ENCODE data around the gene CCNG1.

DNA sequence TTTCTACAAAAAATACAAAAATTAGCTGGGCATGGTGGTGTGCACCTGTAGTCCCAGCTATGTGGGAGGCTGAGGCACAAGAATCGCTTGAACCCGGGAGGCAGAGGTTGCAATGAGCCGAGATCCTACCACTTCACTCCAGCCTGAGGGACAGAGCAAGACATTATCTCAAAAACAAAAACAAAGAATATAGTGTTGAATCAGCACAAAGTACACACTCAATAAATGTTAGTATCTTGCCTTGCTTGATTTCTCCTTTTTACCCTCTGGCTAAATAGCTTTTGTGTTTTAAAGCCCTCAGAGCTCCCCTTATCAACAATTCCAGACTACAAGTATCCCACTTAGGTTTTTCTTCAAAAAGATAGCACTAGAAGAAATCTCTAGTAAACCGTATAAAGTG, 37.5 kb upstream of the CCNG1 start:
- no peak for TF ChIP-seq KDM1A (IDR thresholded peaks at IDR 0.05; ENCODE audit: low read depth)
- no peak for TF ChIP-seq CEBPB (IDR thresholded peaks at IDR 0.05)
- TF ChIP-seq JUN (IDR thresholded peaks at IDR 0.05) = no peak
- TF ChIP-seq CTCF (IDR thresholded peaks at IDR 0.05) = no peak
